HG03196 (cell line): Measurements from ENCODE around the gene ZNF33B.
"Not testable (repeated sequence)": the region's sequence is repeated elsewhere in the genome, so short reads cannot be mapped to it uniquely, and the experiment has no call there.

ENCODE experiments used
- ATAC-seq: cut with Tn5 transposase; IDR thresholded peaks from one replicate; pipeline ENCODE4 v1.9.1; 2021; ENCODE audit not compliant: unreplicated experiment

ZNF33B gene

DNA sequence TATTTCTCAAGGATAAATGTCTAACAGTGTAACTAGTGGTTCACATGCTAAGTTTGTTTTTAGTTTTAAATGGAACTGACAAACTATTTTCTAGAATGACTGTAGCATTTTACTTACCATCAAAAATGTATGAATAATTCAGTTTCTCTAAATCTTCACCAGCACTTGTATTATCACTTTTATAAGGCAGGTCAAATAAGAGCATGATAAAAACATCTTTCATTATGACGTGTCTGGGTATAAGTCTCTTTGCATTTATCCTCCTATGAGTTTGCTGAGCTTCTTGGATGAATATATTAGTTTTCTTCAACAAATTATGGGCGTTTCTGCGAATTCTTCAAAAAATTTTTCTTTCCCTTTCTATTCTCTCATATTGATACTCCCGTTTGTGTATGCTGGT is 19.9 kb downstream of the ZNF33B start:
- ATAC-seq, result no peak

- no peak for ATAC-seq
Measured at GRCh38 chr10:42615419-42615818, 23.0 kb downstream of the ZNF33B start.

GRCh38 chr10:42609872-42610271 is 28.5 kb downstream of the ZNF33B start:
- ATAC-seq, result no peak

DNA sequence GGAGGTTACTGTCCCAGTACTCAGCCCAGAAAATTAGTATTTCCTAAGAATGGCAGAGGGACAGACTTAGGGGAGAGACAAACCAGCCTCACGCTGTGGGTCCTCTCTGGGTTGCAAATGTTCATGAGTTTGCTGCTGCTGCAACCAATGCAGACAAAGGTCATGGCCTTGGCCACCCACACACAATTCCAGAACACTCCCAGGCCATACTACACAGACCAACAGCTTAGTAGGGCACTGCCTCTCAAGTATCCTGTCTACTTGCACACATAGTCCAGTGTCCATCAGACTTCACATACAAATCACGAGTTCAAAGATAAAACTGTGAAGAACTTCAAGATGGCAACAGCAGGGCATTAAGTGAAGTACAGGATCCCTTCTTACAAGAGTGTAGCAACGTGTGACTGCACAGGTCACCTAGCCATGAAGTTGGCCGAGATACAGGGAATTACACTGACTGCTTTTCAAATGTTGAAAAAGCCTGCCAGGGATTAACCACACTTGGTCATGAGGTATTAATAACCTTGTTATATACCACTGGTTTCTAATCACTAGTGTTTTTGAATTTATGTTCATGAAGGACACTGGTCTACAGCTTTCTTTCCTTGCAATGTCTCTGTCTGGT is 40.0 kb downstream of the ZNF33B start:
- no peak for ATAC-seq

- no peak for ATAC-seq
Measured at GRCh38 chr10:42596196-42596595, 42.2 kb downstream of the ZNF33B start.

- no peak for ATAC-seq
Measured at GRCh38 chr10:42594246-42594650, 44.1 kb downstream of the ZNF33B start.

- ATAC-seq, result no peak
Measured at GRCh38 chr10:42593284-42593683, 45.1 kb downstream of the ZNF33B start.

DNA sequence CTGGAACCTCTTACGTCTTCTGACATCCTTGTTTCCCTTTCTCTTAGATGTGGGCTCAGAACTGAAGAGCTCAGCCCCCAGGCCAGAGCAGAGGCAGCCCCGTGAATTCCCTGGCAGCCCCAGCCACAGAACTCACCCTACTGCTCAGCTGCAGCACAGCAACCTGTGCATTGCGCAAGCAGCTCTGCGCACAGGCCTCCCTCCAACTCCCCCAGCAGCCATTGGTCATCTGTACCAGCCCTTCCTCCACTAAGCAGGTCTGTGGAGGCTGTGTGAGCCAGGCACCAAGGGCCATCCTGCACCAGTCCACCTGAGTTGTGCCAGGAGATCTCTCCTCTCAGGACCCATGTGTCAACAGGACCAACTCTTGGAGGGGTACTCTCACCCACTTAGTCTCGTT is 54.5 kb downstream of the ZNF33B start:
- ATAC-seq, result no peak

DNA sequence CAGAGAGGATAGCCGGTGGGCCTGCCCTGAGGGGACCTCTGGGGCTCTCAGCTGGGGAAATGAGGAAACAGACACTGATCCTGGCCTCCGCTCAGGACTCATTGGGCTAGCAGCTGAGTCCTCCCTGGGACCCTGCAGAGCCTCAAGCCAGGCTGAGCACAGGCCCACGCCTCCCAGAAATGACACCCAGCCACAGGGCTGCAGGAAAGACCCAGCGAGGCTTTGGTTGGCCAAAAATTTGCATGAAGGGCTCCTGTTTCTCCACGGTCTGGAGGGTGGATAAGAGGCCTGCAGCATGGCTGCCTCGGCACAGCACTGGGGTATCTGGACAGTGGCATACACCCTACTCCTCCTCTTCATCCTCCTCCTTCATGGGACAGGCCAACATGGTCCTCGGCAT is 60.4 kb downstream of the ZNF33B start:
- no peak for ATAC-seq

GRCh38 chr10:42576338-42576737 is 62.0 kb downstream of the ZNF33B start:
- no peak for ATAC-seq

GRCh38 chr10:42574336-42574735 is 64.0 kb downstream of the ZNF33B start:
- ATAC-seq, result no peak

GRCh38 chr10:42556931-42557330 is 81.4 kb downstream of the ZNF33B start:
- ATAC-seq, result no peak

GRCh38 chr10:42553576-42553975 is 84.8 kb downstream of the ZNF33B start:
- not testable (repeated sequence) for ATAC-seq

DNA sequence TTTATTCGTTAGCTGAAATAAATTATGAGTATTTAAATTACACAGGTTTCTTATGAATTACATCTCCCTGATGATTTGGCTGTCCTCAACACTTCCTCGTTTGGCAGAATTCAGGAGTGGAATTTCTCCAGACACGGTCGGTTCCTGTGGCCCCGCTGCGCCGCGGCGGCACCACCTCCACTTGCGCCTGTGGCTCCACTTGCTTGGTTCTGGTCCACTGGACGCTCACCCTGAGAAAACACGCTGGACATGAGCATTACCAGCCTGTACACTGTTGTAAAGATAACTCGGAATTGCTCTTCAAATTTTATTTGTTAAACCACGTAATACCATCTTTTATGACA is 85.3 kb downstream of the ZNF33B start:
- ATAC-seq, result peak; percentile 24

DNA sequence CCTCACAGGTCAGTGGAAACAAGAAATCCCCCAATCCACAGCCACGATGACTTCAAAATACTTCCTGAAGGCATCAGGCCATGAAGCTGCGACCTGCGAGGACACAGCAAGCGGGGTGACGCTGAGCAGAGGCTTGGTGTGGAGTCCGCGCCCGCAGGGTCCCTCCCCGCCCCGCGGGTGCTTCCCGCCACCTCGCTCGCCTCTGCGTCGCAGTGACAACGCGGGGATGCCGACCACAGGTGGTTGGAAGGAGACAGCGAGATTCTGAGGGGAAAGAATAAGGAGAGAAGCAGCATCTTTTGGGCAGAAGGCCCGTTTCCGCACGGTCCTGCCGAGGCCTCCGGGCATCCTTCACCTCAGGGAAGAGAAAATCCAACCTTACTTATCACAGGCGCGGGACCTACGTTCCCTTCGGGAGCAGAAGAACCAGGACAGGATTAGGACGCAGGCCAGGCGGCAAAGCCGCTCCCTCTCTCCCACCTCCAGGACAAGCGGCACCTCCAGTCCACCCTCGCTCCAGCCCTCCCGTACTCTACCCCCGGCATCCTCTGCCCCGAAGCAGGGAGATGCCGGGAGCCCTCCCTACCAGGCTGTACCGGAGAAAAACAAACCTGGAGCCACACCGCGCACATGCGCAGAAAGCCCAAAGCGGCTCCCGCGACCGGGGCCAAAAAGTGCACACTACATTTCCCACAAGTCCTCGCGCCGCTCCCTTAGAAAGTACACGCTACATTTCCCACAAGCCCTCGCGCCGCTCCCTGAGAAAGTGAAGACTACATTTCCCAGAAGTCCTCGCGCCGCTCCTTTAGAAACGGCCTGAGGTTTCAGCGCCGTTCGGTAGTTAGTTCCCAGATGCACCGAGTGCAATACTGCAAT is 85.9 kb downstream of the ZNF33B start:
- peak; percentile 95 for ATAC-seq

DNA sequence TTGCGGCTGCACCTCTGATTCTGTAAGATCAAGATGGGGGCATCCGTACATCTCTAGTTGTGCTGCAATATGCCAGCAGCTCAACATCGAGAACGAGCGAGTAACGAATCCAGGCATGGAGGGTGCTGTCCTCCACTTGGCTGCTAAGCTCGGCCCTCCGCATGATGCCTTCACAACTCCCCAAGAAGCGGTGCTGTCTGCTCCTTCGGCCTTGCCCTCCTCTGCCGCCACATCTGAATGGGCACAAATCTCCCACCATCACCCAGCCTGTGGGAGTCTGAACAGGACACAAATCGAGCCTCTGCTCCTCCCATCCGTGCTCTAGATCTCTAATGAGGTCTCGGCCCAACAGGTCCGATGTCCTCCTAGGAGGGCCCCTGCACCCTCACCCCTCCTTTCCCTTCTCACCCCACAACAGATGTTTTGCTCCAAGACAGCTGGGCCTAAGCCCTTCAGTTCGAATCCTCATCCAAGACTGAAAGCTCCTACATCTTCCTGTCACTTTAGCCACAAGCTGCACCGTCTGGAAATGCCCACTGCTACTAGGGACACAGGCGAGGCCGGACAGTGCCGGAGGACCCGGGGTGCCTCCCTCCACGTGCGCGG is 86.7 kb downstream of the ZNF33B start:
- no peak for ATAC-seq

- no peak for ATAC-seq
Measured at GRCh38 chr10:42549851-42550250, 88.5 kb downstream of the ZNF33B start.

DNA sequence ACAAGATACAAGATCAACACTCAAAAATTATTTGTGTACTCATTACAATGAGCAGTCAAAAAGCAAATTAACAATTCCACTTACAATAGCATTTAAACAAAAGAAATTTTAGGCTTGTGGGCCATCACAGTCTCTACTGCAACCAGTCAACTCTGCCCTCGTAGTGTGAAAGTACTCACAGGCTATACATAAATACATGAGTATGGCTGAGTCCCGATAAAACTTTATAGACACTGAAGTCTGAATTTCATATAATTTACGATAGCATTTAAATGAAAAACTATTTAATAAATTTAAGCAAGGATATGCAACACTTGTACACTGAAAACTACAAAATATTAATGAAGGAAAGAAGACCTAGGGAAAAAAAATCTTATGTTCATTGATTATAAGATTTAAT is 90.1 kb downstream of the ZNF33B start:
- ATAC-seq, result no peak

GRCh38 chr10:42544945-42545344 is 93.4 kb downstream of the ZNF33B start:
- ATAC-seq, result no peak

DNA sequence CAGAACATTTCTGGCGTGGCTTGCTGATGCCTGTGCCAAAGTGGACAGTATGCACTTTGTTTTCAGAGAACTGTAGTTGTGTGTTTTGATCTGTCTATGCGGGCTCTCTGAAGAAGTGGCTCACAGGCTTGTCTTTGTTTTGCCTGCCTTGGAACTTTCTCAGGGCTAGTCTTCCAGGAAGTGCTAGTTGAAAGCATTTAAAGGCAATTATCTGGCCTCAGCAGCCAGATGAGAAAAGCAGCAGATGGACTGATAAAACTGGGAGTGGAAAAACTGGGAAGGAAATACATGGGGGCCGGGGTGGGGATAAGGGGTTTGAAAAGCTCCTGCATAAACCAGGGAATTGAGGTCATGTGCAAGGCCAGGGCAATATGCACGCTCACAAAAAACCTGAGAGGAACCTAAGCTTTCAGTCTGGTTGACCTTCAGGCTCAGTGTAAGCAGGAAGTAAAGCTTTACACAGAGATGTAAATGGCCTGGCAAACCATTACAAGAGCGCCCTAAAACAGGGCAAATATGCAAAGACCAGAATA is 94.5 kb downstream of the ZNF33B start:
- ATAC-seq, result no peak
